Activated B cell treated with CpG ODN at 0.5 μM for 24 hours (primary cell): Measurements from ENCODE around the gene GRPEL2. TPM values are rescaled to one million over a fixed set of nuclear protein-coding genes. Genes with fewer than 3 reads are reported as not detected.

Experiments used
- ATAC-seq: fragments of 200-7000 bp; cut with Tn5 transposase; one replicate; pipeline ENCODE4 v1.10.0; 2021; ENCODE audit warnings: low read depth, mild to moderate bottlenecking, moderate library complexity
- CTCF ChIA-PET: fragments of 350-600 bp; sonication (Branson Sonifier 250); formaldehyde crosslinking; loops from one replicate; lab custom pipeline; 2021; ENCODE audit warnings: antibody characterized with exemption; lab: Charles Lee
- POLR2A ChIA-PET: fragments of 350-600 bp; sonication (Branson Sonifier 250); formaldehyde crosslinking; loops from one replicate; lab custom pipeline; 2021; ENCODE audit warnings: antibody characterized with exemption; lab: Charles Lee
- DNase-seq: peaks from one replicate; pipeline ENCODE4 v3.0.0; 2022
- H3K27ac Mint-ChIP-seq: one replicate; pipeline ENCODE4 v1.8.0; 2020; ENCODE audit warnings: mixed read lengths
- H3K27me3 Mint-ChIP-seq: one replicate; pipeline ENCODE4 v1.8.0; 2021; ENCODE audit warnings: mixed read lengths
- H3K36me3 Mint-ChIP-seq: one replicate; pipeline ENCODE4 v1.8.0; 2021; ENCODE audit warnings: low read depth, mixed read lengths
- H3K4me1 Mint-ChIP-seq: one replicate; pipeline ENCODE4 v1.8.0; 2021; ENCODE audit warnings: mixed read lengths
- H3K4me3 Mint-ChIP-seq: one replicate; pipeline ENCODE4 v1.8.0; 2020; ENCODE audit warnings: mild to moderate bottlenecking, mixed read lengths
- H3K9me3 Mint-ChIP-seq: one replicate; pipeline ENCODE4 v1.8.0; 2020; ENCODE audit warnings: mixed read lengths
- intact Hi-C: fragments of 100-400 bp; cut with micrococcal nuclease; formaldehyde crosslinking; loops from one replicate; pipeline ENCODE4 v1.15.1; 2024
- total RNA-seq: library from RNA; stranded (reverse); gene quantifications from 2 replicates; pipeline ENCODE4 v1.2.3, GENCODE V29; 2022
- TF ChIP-seq, protein P1 (sequence below): fragments of 200-600 bp; IDR thresholded peaks from one replicate; pipeline ENCODE4 v1.8.0; 2022; ENCODE audit warnings: antibody characterized with exemption, mild to moderate bottlenecking

GRPEL2 gene, protein sequence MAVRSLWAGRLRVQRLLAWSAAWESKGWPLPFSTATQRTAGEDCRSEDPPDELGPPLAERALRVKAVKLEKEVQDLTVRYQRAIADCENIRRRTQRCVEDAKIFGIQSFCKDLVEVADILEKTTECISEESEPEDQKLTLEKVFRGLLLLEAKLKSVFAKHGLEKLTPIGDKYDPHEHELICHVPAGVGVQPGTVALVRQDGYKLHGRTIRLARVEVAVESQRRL
- 13.2 and 14.0 TPM in 2 replicates for total RNA-seq

DNA sequence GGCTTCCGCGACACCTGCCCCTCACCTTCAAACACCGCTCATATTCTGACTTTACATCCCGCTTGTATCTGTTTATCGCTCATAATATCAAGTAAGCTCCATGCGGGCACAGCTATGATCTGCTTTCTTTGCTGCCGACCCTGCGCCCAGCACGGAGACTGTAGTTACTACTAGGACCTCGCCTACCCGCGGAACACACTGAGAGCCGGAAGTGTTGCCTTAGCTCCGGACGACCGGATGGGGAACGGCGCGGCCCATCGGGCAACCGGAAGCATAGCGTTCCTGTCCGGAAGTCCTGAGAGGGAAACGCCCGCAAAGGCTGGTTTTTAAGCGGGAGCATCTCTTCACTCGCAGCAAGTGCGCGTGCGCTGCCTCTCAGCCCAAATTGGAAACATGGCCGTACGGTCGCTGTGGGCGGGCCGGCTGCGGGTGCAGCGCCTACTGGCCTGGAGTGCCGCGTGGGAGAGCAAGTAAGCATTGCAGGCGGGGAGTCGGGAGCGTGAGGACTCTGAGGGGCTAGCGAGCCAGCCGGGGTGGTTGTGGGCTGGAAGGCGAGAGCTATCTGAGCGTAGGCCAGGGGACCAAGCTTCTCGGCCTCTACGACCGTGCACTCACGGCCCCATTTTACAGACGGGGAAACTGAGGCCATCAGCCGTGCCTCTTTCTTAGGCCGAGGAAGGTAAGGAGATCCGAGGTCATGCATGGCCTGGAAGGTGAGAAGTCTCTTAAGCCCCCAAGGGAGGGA, at the start of gene GRPEL2:
Gene GRPEL2, plus strand, starts transcription at position 353 of the 745 bp plus-strand sequence. Its CDS starts 41 bp downstream, at position 394.
- ATAC-seq (peak; percentile 91), DNase-seq (peak; percentile 79)
- POLR2A ChIA-PET = interaction anchor here (0.6 to 4.1 kb wide), 7 partner anchors 10 to 961 kb away, joined by 3 to 61 read pairs (median 3); partner anchors contain the start of genes CSNK1A1, FBXO38, PCYOX1L and SLC26A2
- H3K36me3 Mint-ChIP-seq = peaks cover 36% of the 10 kb centered on the region
- peak within 1 kb of the TSS; percentile 97 for H3K4me3 Mint-ChIP-seq
- peaks cover 2% of the 10 kb centered on the region for H3K9me3 Mint-ChIP-seq
- no peaks in the 10 kb centered on the region for H3K27me3 Mint-ChIP-seq
- peak within 1 kb of the TSS; percentile 97 for H3K27ac Mint-ChIP-seq
- H3K4me1 Mint-ChIP-seq = peaks cover 34% of the 10 kb centered on the region
- intact Hi-C loops = loop anchor here (1.0 to 10.0 kb wide), 5 partner anchors 12 to 511 kb away; partner anchors contain the start of genes AFAP1L1, CSNK1A1 and PPARGC1B
- TF ChIP-seq, protein P1, sequence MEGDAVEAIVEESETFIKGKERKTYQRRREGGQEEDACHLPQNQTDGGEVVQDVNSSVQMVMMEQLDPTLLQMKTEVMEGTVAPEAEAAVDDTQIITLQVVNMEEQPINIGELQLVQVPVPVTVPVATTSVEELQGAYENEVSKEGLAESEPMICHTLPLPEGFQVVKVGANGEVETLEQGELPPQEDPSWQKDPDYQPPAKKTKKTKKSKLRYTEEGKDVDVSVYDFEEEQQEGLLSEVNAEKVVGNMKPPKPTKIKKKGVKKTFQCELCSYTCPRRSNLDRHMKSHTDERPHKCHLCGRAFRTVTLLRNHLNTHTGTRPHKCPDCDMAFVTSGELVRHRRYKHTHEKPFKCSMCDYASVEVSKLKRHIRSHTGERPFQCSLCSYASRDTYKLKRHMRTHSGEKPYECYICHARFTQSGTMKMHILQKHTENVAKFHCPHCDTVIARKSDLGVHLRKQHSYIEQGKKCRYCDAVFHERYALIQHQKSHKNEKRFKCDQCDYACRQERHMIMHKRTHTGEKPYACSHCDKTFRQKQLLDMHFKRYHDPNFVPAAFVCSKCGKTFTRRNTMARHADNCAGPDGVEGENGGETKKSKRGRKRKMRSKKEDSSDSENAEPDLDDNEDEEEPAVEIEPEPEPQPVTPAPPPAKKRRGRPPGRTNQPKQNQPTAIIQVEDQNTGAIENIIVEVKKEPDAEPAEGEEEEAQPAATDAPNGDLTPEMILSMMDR = no peak
- CTCF ChIA-PET = interaction anchor here (0.6 to 3.3 kb wide), 7 partner anchors 12 to 533 kb away, joined by 3 to 12 read pairs (median 3); partner anchors contain the start of gene PCYOX1L

DNA sequence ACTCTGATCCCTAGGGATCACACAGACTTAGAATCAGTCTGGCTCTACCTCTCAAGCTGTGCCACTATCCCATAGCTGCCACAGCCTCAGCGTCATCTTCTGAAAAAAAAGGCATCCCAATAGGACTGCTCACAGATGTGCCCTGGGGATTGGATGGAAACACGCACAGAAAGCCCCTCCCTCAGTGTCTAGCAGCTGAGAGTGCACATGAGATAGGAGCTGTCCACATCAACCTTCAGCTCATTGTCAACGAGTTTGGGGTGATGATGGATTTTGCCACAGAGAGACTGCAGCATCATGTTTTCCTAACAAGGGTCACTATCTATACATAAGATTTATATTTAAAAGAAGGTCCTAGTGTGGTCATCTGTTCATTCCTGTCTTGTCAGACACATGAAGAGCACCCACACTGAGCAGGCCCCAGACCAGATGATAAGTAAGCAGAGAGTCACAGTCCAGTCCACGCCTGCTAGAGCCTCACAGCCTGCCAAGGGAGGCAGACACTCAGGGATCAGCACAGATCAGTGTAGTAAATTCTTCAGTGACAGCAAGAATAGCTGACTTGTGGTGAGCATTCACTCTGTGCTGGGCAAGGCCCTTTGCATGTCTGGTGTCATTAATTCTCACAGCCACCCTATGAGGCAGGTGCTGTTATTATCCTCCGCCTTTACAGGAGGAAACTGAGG, 47.8 kb upstream of the GRPEL2 start:
- Mint-ChIP-seq H3K4me3 (no peak overlapping the region), H3K4me1 (peaks cover 6% of the 10 kb centered on the region), H3K9me3 (no peaks in the 10 kb centered on the region), H3K27ac (no peak overlapping the region), H3K36me3 (no peaks in the 10 kb centered on the region), H3K27me3 (peaks cover 14% of the 10 kb centered on the region)
- POLR2A ChIA-PET = no interaction called here
- CTCF ChIA-PET = no interaction called here
- intact Hi-C loops = no loop called here
- DNase-seq = no peak
- ATAC-seq = no peak
- TF ChIP-seq, protein P1 = no peak

DNA sequence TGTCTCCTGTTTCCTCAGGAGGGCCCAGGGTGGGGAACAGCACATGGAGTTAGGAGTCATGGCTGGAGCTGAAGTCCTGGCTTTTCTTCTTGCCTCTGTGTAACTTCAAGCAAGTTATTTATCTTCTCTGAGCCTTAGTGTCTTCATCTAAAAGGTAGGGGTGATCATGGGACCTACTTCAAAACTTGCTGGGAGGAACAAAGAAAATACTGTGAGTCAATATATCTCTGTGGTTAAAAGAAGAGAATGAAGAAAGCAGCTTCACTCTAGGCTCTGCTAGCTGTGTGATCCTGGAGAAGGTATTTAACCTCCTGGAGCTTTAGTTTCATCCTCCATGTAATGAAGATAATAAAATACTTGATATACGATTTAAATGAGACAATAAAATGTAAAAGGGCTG, 47.1 kb upstream of the GRPEL2 start:
- H3K4me3 Mint-ChIP-seq = no peak overlapping the region
- peaks cover 14% of the 10 kb centered on the region for H3K27me3 Mint-ChIP-seq
- peaks cover 6% of the 10 kb centered on the region for H3K4me1 Mint-ChIP-seq
- H3K27ac Mint-ChIP-seq = no peak overlapping the region
- ChIA-PET CTCF (interaction anchor here (0.8 kb wide), 1 partner anchor 16 kb away, joined by 3 read pairs; no protein-coding TSS in a partner anchor), POLR2A (no interaction called here)
- H3K9me3 Mint-ChIP-seq = no peaks in the 10 kb centered on the region
- intact Hi-C loops = no loop called here
- ATAC-seq (no peak), DNase-seq (no peak)
- no peaks in the 10 kb centered on the region for H3K36me3 Mint-ChIP-seq
- TF ChIP-seq, protein P1 = no peak

DNA sequence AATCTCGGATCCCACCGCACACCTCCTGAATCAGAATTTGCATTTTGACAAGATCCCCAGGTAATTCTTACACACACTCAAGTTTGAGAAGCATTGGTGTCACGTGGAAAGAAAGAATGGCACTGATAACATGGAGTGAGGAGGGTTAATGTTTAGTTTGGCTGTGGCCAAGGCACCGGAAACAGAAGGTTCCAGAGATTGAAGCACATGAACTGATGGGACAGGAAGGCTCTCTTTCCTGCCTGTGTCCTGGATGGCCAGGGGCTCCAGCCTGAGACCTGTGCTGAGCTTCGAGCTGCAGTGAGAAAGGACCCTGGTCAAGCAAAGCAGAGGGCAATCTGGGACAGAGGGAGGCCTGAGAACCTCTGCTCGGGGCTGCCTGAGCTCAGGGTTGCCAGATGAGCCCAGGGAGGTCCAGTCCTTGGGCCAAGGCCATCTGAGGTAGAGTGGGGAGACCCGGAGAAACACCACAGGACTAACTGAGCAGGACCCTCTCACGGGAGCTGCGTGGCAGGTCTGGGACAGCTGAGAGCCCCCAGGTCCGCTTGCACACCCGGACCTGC, 46.4 kb upstream of the GRPEL2 start:
- no peaks in the 10 kb centered on the region for H3K36me3 Mint-ChIP-seq
- peaks cover 6% of the 10 kb centered on the region for H3K4me1 Mint-ChIP-seq
- ATAC-seq (no peak), DNase-seq (no peak)
- intact Hi-C loops = no loop called here
- TF ChIP-seq, protein P1 = no peak
- H3K27me3 Mint-ChIP-seq = peaks cover 16% of the 10 kb centered on the region
- no peak overlapping the region for H3K27ac Mint-ChIP-seq
- ChIA-PET POLR2A (no interaction called here), CTCF (interaction anchor here (0.8 kb wide), 1 partner anchor 16 kb away, joined by 3 read pairs; no protein-coding TSS in a partner anchor)
- no peaks in the 10 kb centered on the region for H3K9me3 Mint-ChIP-seq
- H3K4me3 Mint-ChIP-seq = no peak overlapping the region
